Neuronal stem cell (in vitro differentiated cells): Measurements from ENCODE around the gene HOXB1.

Experiments
- DNase-seq: peaks from one replicate; pipeline ENCODE4 v3.0.0-alpha.2; 2013; ENCODE audit warnings: low spot score
- H2AFZ ChIP-seq: one replicate; pipeline ENCODE4 v1.6.1; 2013; ENCODE audit warnings: mild to moderate bottlenecking, low read length, inconsistent platforms
- H2AK5ac ChIP-seq: 2 replicates; pipeline ENCODE4 v1.6.1; 2013; ENCODE audit warnings: low read depth, mild to moderate bottlenecking, inconsistent platforms, low read length, moderate library complexity, mixed read lengths
- H2BK120ac ChIP-seq: 2 replicates; pipeline ENCODE4 v1.6.1; 2013; ENCODE audit warnings: low read depth, mild to moderate bottlenecking, inconsistent platforms, low read length, moderate library complexity, mixed read lengths
- H2BK12ac ChIP-seq: one replicate; pipeline ENCODE4 v1.6.1; 2013; ENCODE audit warnings: low read length, inconsistent platforms
- H2BK15ac ChIP-seq: 2 replicates; pipeline ENCODE4 v1.6.1; 2013; ENCODE audit warnings: mild to moderate bottlenecking, low read length, inconsistent platforms, mixed read lengths
- H2BK5ac ChIP-seq: one replicate; pipeline ENCODE4 v1.6.1; 2013; ENCODE audit warnings: inconsistent platforms, mild to moderate bottlenecking, low read length, moderate library complexity
- H3K14ac ChIP-seq: one replicate; pipeline ENCODE4 v1.6.1; 2013; ENCODE audit warnings: low read length, inconsistent platforms
- H3K18ac ChIP-seq: 2 replicates; pipeline ENCODE4 v1.6.1; 2013; ENCODE audit warnings: low read length, inconsistent platforms
- H3K23ac ChIP-seq: 2 replicates; pipeline ENCODE4 v1.6.1; 2013; ENCODE audit warnings: low read depth, mild to moderate bottlenecking, mixed read lengths, low read length, inconsistent platforms; ENCODE audit not compliant: poor library complexity
- H3K27ac ChIP-seq: replicated peaks from 3 replicates; pipeline ENCODE4 v1.5.1; 2013; ENCODE audit warnings: low read length, inconsistent platforms
- H3K27me3 ChIP-seq, 3 experiments: 2 replicates each; pipeline ENCODE4 v1.6.1; 2013; ENCODE audit warnings: low read length in 3 of 3, mild to moderate bottlenecking in 2 of 3, inconsistent platforms in 1 of 3, low read depth in 1 of 3, mixed read lengths in 1 of 3, moderate library complexity in 1 of 3; ENCODE audit not compliant: control insufficient read depth in 3 of 3, insufficient read depth in 3 of 3
- H3K36me3 ChIP-seq, 2 donors: replicated peaks in 1 of 2; 2 replicates each; pipeline ENCODE4 v1.6.1; 2013; ENCODE audit warnings: low read length in 2 of 2; ENCODE audit not compliant: control insufficient read depth in 2 of 2, insufficient read depth in 2 of 2
- H3K4ac ChIP-seq: 2 replicates; pipeline ENCODE4 v1.6.1; 2013; ENCODE audit warnings: inconsistent platforms, mild to moderate bottlenecking, low read length, moderate library complexity
- H3K4me1 ChIP-seq, 2 donors: 1 replicate in 1 of 2; 2 replicates in 1 of 2; pipeline ENCODE4 v1.6.1; 2013; ENCODE audit warnings: low read length in 2 of 2, low read depth in 1 of 2; ENCODE audit not compliant: control insufficient read depth in 2 of 2, insufficient read depth in 1 of 2
- H3K4me2 ChIP-seq: one replicate; pipeline ENCODE4 v1.6.1; 2013; ENCODE audit warnings: mild to moderate bottlenecking, low read length, inconsistent platforms; ENCODE audit not compliant: insufficient read depth, poor library complexity, severe bottlenecking
- H3K4me3 ChIP-seq, 2 donors: 2 replicates each; pipeline ENCODE4 v1.5.1; 2013; ENCODE audit warnings: low read length in 2 of 2, mild to moderate bottlenecking in 2 of 2, inconsistent platforms in 1 of 2, moderate library complexity in 1 of 2
- H3K79me1 ChIP-seq: one replicate; pipeline ENCODE4 v1.6.1; 2013; ENCODE audit warnings: low read depth, mild to moderate bottlenecking, inconsistent platforms, low read length, moderate library complexity
- H3K9ac ChIP-seq: one replicate; pipeline ENCODE4 v1.6.1; 2013; ENCODE audit warnings: mild to moderate bottlenecking, low read depth, low read length, inconsistent platforms; ENCODE audit not compliant: poor library complexity
- H3K9me3 ChIP-seq, 2 donors: replicated peaks in 1 of 2; 2 replicates each; pipeline versions ENCODE3 to v1.6.1; 2013; ENCODE audit warnings: low read length in 2 of 2, mild to moderate bottlenecking in 2 of 2, inconsistent platforms in 1 of 2, low read depth in 1 of 2, mixed read lengths in 1 of 2, moderate library complexity in 1 of 2; ENCODE audit not compliant: control insufficient read depth in 2 of 2, insufficient read depth in 1 of 2
- H4K8ac ChIP-seq: one replicate; pipeline ENCODE4 v1.6.1; 2013; ENCODE audit warnings: low read depth, mild to moderate bottlenecking, inconsistent platforms, low read length, moderate library complexity
- H4K91ac ChIP-seq: one replicate; pipeline ENCODE4 v1.6.1; 2013; ENCODE audit warnings: low read length, low read depth, mild to moderate bottlenecking, inconsistent platforms; ENCODE audit not compliant: poor library complexity
- WGBS, 2 donors: extraction: QIAGEN DNeasy Blood & Tissue Kit; methylation state at CpG; one replicate each; pipeline ENCODE4 v1.1.7; 2013; ENCODE audit warnings: missing lambda C conversion rate in 2 of 2, mixed read lengths in 1 of 2; ENCODE audit not compliant: insufficient read length in 2 of 2, insufficient replicate concordance in 1 of 2; ENCODE audit errors: extremely low coverage in 2 of 2; 5-methylcytosine and 5-hydroxymethylcytosine counted together

The HOXB1 gene

GRCh38 chr17:48499735-48500434 lies 30.9 kb downstream of the HOXB1 start:
- H3K79me1 ChIP-seq = no peaks in the 10 kb centered on the region
- no peak overlapping the region for H3K18ac ChIP-seq
- H4K8ac ChIP-seq = no peak overlapping the region
- no peak overlapping the region for H4K91ac ChIP-seq
- no peaks in the 10 kb centered on the region for H3K36me3 ChIP-seq
- no peak overlapping the region for H2BK15ac ChIP-seq
- no peaks in the 10 kb centered on the region for H3K4me1 ChIP-seq
- H2BK5ac ChIP-seq = no peak overlapping the region
- H3K23ac ChIP-seq = no peak overlapping the region
- H2AFZ ChIP-seq = no peak overlapping the region
- no peak overlapping the region for H3K4me3 ChIP-seq
- no peak overlapping the region for H3K27ac ChIP-seq
- no peaks in the 10 kb centered on the region for H3K9me3 ChIP-seq
- no peak overlapping the region for H3K4me2 ChIP-seq
- no peak for DNase-seq
- peaks cover 0 to 55% (median 2%) of the 10 kb centered on the region in 3 experiments for H3K27me3 ChIP-seq
- H3K14ac ChIP-seq = no peak overlapping the region
- no CpG with 5 or more reads among the region's 5 CpGs for WGBS, 2 donors
- no peak overlapping the region for H2BK120ac ChIP-seq
- H2AK5ac ChIP-seq = no peak overlapping the region
- H2BK12ac ChIP-seq = no peak overlapping the region
- no peak overlapping the region for H3K4ac ChIP-seq
- no peak overlapping the region for H3K9ac ChIP-seq

- Histone ChIP-seq H2BK5ac (no peak overlapping the region), H3K36me3 (no peaks in the 10 kb centered on the region), H4K91ac (no peak overlapping the region), H2AK5ac (no peak overlapping the region), H3K4me2 (no peak overlapping the region), H3K9ac (no peak overlapping the region), H3K79me1 (no peaks in the 10 kb centered on the region), H3K18ac (no peak overlapping the region), H2BK15ac (no peak overlapping the region), H3K4me3 (no peak overlapping the region), H2BK12ac (no peak overlapping the region), H2BK120ac (no peak overlapping the region), H3K14ac (no peak overlapping the region), H3K27ac (no peak overlapping the region), H3K27me3 (peaks cover 0 to 61% (median 2%) of the 10 kb centered on the region in 3 experiments), H2AFZ (no peak overlapping the region), H4K8ac (no peak overlapping the region), H3K9me3 (no peaks in the 10 kb centered on the region), H3K4me1 (no peaks in the 10 kb centered on the region), H3K4ac (no peak overlapping the region), H3K23ac (no peak overlapping the region)
- no peak for DNase-seq
- WGBS, 2 donors = no CpG with 5 or more reads among the region's 3 CpGs
These were observed 31.6 kb downstream of the HOXB1 start for GRCh38 chr17:48499248-48499647.

DNA sequence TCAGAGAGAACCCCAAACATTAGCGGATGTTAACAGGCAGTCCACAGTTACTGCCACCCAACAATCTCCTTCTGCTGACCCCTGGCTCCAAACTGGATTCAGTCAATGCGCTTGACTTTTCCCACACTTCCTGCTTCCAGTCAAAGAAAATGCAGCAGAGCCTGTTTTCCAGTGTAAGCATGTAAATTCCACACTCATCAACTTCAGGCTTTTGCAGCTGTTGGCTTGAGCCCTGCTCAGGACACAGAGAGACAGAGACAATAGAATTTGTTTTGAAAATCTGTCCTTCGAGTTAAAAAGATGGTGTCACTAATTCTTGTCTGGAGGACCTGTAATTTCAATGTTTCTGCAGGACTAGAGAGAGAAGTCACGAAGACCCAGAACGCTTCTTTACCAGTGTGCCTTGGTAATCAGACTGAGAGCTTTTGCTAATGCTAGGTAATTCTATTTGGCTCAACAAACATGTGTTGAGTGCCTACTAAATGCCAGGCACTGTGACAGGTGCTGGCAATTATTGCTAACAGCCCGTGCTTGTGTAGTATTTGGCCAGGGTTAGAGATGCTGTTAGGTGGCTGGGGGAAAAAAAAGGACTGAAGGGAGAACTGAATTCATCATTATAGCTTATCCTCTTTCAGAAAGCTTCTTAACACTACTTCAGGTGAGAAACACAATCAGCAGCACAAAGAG lies 32.5 kb downstream of the HOXB1 start:
- Histone ChIP-seq H4K8ac (no peak overlapping the region), H2AFZ (no peak overlapping the region), H2BK15ac (no peak overlapping the region), H4K91ac (no peak overlapping the region), H3K9me3 (no peaks in the 10 kb centered on the region), H2BK120ac (no peak overlapping the region), H3K27ac (no peak overlapping the region), H3K23ac (no peak overlapping the region), H2BK12ac (no peak overlapping the region), H3K4me2 (no peak overlapping the region), H3K4me1 (no peaks in the 10 kb centered on the region), H3K18ac (no peak overlapping the region), H3K36me3 (no peaks in the 10 kb centered on the region), H3K4ac (no peak overlapping the region), H3K27me3 (peaks cover 0 to 64% (median 7%) of the 10 kb centered on the region in 3 experiments), H3K79me1 (no peaks in the 10 kb centered on the region), H2AK5ac (no peak overlapping the region), H2BK5ac (no peak overlapping the region), H3K4me3 (no peak overlapping the region), H3K9ac (no peak overlapping the region), H3K14ac (no peak overlapping the region)
- DNase-seq = no peak
- WGBS, 2 donors = no CpG with 5 or more reads among the region's 6 CpGs

- Histone ChIP-seq H2BK15ac (no peak overlapping the region), H2AFZ (no peak overlapping the region), H3K14ac (no peak overlapping the region), H2BK12ac (no peak overlapping the region), H3K4ac (no peak overlapping the region), H4K8ac (no peak overlapping the region), H3K4me2 (no peak overlapping the region), H2BK120ac (no peak overlapping the region), H3K9me3 (no peaks in the 10 kb centered on the region), H3K4me1 (peaks cover 0 to 4% of the 10 kb centered on the region in 2 donors), H3K23ac (no peak overlapping the region), H3K9ac (no peak overlapping the region), H2AK5ac (no peak overlapping the region), H3K18ac (no peak overlapping the region), H3K36me3 (no peaks in the 10 kb centered on the region), H2BK5ac (no peak overlapping the region), H3K4me3 (no peak overlapping the region), H3K79me1 (no peaks in the 10 kb centered on the region), H3K27me3 (peaks cover 6 to 71% (median 18%) of the 10 kb centered on the region in 3 experiments), H3K27ac (no peak overlapping the region), H4K91ac (no peak overlapping the region)
- WGBS, 2 donors = no CpG with 5 or more reads among the region's 2 CpGs
- DNase-seq = no peak
These were observed 33.7 kb downstream of the HOXB1 start for GRCh38 chr17:48497103-48497502.
